Measurements from ENCODE around the gene OPCML. TPM values are rescaled to one million over a fixed set of nuclear protein-coding genes. Genes with fewer than 3 reads are reported as not detected.

OPCML gene
- total and polyA plus RNA-seq, 4 donors: under 0.01 to 0.01 TPM; not detected in 2

DNA sequence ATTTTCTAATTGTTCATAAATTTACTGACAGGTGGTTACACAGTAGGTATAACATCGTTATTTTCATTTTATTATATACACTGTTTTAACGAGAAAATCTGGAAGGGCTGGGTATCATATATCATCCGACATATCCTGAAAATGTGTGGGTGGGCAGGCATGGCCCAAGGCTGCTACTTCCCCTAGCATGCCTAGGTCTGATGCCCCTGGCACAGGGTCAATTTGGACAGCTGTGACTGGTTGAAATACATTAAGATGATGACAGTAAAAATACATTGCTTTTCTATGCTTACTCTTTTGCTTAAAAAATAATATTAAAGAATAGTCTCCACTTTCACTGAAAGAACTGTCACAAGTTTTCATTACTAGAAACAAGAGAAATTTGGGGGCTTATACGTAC is 908.8 kb downstream of the OPCML start:
- 78% methylated on average over 4 of the region's 4 CpGs for WGBS
- no peaks in the 10 kb centered on the region for H3K36me3 ChIP-seq (ENCODE audit: control insufficient read depth in 4 of 4, insufficient read depth in 3 of 4, low read depth in 1 of 4, low read length in 3 of 4)
- H3K9me3 ChIP-seq (ENCODE audit: control insufficient read depth in 4 of 4, low read length in 3 of 4): no peaks in the 10 kb centered on the region
- no peak overlapping the region for H3K9ac ChIP-seq (ENCODE audit: low read depth in 1 of 2, low read length in 2 of 2)
- TF ChIP-seq CTCF (IDR thresholded peaks at IDR 0.05; ENCODE audit: low read depth, low read length, missing input control): no peak
- no peak for TF ChIP-seq GABPA (IDR thresholded peaks at IDR 0.05 in 1 of 2, conservative IDR thresholded peaks at IDR 0.05 in 1 of 2)
- no peak for TF ChIP-seq ZBTB33 (IDR thresholded peaks at IDR 0.05)
- no peak for TF ChIP-seq JUND (IDR thresholded peaks at IDR 0.05)
- TF ChIP-seq SP1 (IDR thresholded peaks at IDR 0.05): no peak
- TF ChIP-seq FOXA1 (IDR thresholded peaks at IDR 0.05): no peak
- no peak for TF ChIP-seq NR2F2 (IDR thresholded peaks at IDR 0.05)
- TF ChIP-seq EGR1 (IDR thresholded peaks at IDR 0.05; ENCODE audit: low read depth in 2 of 2): no peak
- H3K4me3 ChIP-seq (ENCODE audit: low read depth in 1 of 3, low read length in 3 of 3): no peak overlapping the region
- no peaks in the 10 kb centered on the region for H3K27me3 ChIP-seq (ENCODE audit: control insufficient read depth in 4 of 4, insufficient read depth in 4 of 4, low read length in 3 of 4)
- no peak overlapping the region for H3K27ac ChIP-seq (ENCODE audit: low read depth in 1 of 2, low read length in 2 of 2)
- H3K4me1 ChIP-seq (ENCODE audit: control insufficient read depth in 4 of 4, insufficient read depth in 4 of 4, low read length in 3 of 4): peaks cover 0 to 3% (median 1%) of the 10 kb centered on the region in 4 donors
- DNase-seq (ENCODE audit: low spot score): no peak

GRCh38 chr11:132621976-132622580 is 910.2 kb downstream of the OPCML start:
- no peak for DNase-seq (ENCODE audit: low spot score)
- Histone ChIP-seq H3K9me3 (ENCODE audit: control insufficient read depth in 4 of 4, low read length in 3 of 4) (no peaks in the 10 kb centered on the region), H3K4me1 (ENCODE audit: control insufficient read depth in 4 of 4, insufficient read depth in 4 of 4, low read length in 3 of 4) (peaks cover 0 to 3% (median 1%) of the 10 kb centered on the region in 4 donors), H3K27me3 (ENCODE audit: control insufficient read depth in 4 of 4, insufficient read depth in 4 of 4, low read length in 3 of 4) (no peaks in the 10 kb centered on the region), H3K4me3 (ENCODE audit: low read depth in 1 of 3, low read length in 3 of 3) (no peak overlapping the region), H3K27ac (ENCODE audit: low read depth in 1 of 2, low read length in 2 of 2) (no peak overlapping the region), H3K9ac (ENCODE audit: low read depth in 1 of 2, low read length in 2 of 2) (no peak overlapping the region), H3K36me3 (ENCODE audit: control insufficient read depth in 4 of 4, insufficient read depth in 3 of 4, low read depth in 1 of 4, low read length in 3 of 4) (no peaks in the 10 kb centered on the region)
- TF ChIP-seq RAD21 (IDR thresholded peaks at IDR 0.05) (no peak), MAX (IDR thresholded peaks at IDR 0.05) (no peak), HNF4G (IDR thresholded peaks at IDR 0.05) (no peak), JUND (IDR thresholded peaks at IDR 0.05) (no peak), CTCF (IDR thresholded peaks at IDR 0.05; ENCODE audit: low read depth, low read length, missing input control) (no peak), RXRA (IDR thresholded peaks at IDR 0.05) (no peak), GABPA (IDR thresholded peaks at IDR 0.05 in 1 of 2, conservative IDR thresholded peaks at IDR 0.05 in 1 of 2) (no peak), EGR1 (IDR thresholded peaks at IDR 0.05; ENCODE audit: low read depth in 2 of 2) (no peak), FOXA2 (IDR thresholded peaks at IDR 0.05) (no peak)
- 85% methylated on average over 6 of the region's 6 CpGs for WGBS
